ENCODE data around the gene NUBP1. TPM values are rescaled to one million over a fixed set of nuclear protein-coding genes. Genes with fewer than 3 reads are reported as not detected.
"Not testable (repeated sequence)": the region's sequence is repeated elsewhere in the genome, so short reads cannot be mapped to it uniquely, and the experiment has no call there.

The NUBP1 gene
- total RNA-seq, 1 experiment from 2014 or later, result 28.9 TPM

DNA sequence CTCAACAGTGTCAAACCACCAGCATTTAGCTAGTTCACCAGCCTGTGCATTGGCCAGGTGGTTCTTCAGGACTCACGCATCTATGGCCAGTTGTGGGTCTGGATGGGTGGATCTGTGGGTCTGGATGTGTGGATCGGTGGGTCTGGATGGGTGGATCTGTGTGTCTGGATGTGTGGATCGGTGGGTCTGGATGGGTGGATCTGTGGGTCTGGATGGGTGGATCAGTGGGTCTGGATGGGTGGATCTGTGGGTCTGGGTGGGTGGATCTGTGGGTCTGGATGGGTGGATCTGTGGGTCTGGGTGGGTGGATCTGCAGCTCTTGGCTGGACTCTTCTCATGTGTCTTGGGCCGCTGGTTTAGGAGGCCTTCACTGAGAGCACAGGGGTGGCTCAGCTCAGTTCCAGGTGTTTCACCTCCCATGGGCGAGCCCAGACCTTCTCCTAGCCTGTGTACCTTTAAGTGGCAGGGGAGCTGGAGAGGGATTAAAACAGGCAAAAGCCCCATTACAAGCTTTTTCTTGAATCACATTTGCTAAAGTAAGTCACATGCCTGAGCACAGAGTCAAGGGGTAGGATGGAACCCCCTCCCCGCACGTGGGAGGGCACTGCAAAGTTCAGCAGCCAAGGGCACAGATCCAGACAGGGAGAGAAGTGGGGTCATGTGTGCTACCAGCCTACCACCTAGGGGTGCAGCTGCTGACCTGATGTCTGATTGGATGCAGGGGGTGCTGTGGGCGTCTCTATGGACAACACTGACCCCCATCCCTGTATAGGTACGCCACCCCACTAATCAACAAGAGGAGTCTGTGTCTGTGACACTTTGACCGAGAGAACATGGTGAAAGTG, 3.4 kb upstream of the NUBP1 start:
- DNase-seq, result no peak
- CTCF ChIA-PET, result interaction anchor here (0.5 to 1.7 kb wide), 3 partner anchors 173 to 227 kb away, joined by 4 to 7 read pairs (median 6); no protein-coding TSS in a partner anchor
- no peak overlapping the region for H3K4me2 ChIP-seq
- TF ChIP-seq EZH2 (IDR thresholded peaks at IDR 0.05; ENCODE audit: low read depth), result no peak
- TF ChIP-seq, protein P1, sequence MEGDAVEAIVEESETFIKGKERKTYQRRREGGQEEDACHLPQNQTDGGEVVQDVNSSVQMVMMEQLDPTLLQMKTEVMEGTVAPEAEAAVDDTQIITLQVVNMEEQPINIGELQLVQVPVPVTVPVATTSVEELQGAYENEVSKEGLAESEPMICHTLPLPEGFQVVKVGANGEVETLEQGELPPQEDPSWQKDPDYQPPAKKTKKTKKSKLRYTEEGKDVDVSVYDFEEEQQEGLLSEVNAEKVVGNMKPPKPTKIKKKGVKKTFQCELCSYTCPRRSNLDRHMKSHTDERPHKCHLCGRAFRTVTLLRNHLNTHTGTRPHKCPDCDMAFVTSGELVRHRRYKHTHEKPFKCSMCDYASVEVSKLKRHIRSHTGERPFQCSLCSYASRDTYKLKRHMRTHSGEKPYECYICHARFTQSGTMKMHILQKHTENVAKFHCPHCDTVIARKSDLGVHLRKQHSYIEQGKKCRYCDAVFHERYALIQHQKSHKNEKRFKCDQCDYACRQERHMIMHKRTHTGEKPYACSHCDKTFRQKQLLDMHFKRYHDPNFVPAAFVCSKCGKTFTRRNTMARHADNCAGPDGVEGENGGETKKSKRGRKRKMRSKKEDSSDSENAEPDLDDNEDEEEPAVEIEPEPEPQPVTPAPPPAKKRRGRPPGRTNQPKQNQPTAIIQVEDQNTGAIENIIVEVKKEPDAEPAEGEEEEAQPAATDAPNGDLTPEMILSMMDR (conservative IDR thresholded peaks at IDR 0.05), result no peak
- intact Hi-C loops (cut with micrococcal nuclease; ENCODE audit: unreplicated experiment), result loop anchor here (5.0 kb wide), 2 partner anchors 68 to 137 kb away; partner anchors contain the start of gene CIITA
- no peak overlapping the region for H2AFZ ChIP-seq
- H3K9me2 ChIP-seq (ENCODE audit: insufficient read depth), result no peaks in the 10 kb centered on the region
- H3K27ac ChIP-seq, result no peak overlapping the region
- no peaks in the 10 kb centered on the region for H4K20me1 ChIP-seq (ENCODE audit: insufficient read depth)
- BruUV-seq (replicated peaks), result no TSS peak
- POLR2A ChIA-PET (ENCODE audit: unreplicated experiment), result interaction anchor here (0.7 kb wide), 1 partner anchor 1649 kb away, joined by 5 read pairs; no protein-coding TSS in a partner anchor
- no peaks in the 10 kb centered on the region for H3K36me3 ChIP-seq (ENCODE audit: low read depth)
- H3K27me3 ChIP-seq (ENCODE audit: insufficient read depth, low read depth), result no peaks in the 10 kb centered on the region
- H3K79me2 ChIP-seq (ENCODE audit: low read depth), result no peaks in the 10 kb centered on the region
- no peak overlapping the region for H3K4me3 ChIP-seq
- H3F3A ChIP-seq (ENCODE audit: insufficient read depth, low read depth), result peaks cover 16% of the 10 kb centered on the region; the same call in 1 of the 2 replicates
- no peaks in the 10 kb centered on the region for H3K9me3 ChIP-seq (ENCODE audit: insufficient read depth, low read depth)
- H3K4me1 ChIP-seq (replicated peaks; ENCODE audit: insufficient read depth), result peaks cover 22% of the 10 kb centered on the region

DNA sequence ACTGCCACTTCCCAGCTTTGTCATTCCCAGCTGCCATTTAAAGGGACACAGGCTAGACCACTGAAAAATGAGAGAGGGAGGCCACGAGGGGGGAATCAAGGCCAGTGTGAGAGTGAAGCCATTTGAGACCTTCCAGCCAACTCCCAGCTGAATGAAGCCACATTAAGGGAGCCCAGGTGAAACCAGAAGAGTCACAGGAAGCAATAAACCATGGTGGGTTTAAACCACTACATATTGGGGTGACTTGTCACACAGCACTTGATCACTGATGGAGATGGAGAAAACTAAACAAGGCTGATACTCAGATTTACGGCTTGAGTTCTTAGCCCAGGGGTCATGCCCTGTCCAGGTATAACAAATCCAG, 2.8 kb upstream of the NUBP1 start:
- TF ChIP-seq, protein P1 (conservative IDR thresholded peaks at IDR 0.05), result no peak
- TF ChIP-seq EZH2 (IDR thresholded peaks at IDR 0.05; ENCODE audit: low read depth), result no peak
- no peaks in the 10 kb centered on the region for H3K36me3 ChIP-seq (ENCODE audit: low read depth)
- no peak overlapping the region for H2AFZ ChIP-seq
- H3K9me3 ChIP-seq (ENCODE audit: insufficient read depth, low read depth), result no peaks in the 10 kb centered on the region
- no peaks in the 10 kb centered on the region for H3K79me2 ChIP-seq (ENCODE audit: low read depth)
- peaks cover 16% of the 10 kb centered on the region; the same call in 1 of the 2 replicates for H3F3A ChIP-seq (ENCODE audit: insufficient read depth, low read depth)
- H3K4me2 ChIP-seq, result no peak overlapping the region
- no peak overlapping the region for H3K4me3 ChIP-seq
- H3K9me2 ChIP-seq (ENCODE audit: insufficient read depth), result no peaks in the 10 kb centered on the region
- POLR2A ChIA-PET (ENCODE audit: unreplicated experiment), result no interaction called here
- intact Hi-C loops (cut with micrococcal nuclease; ENCODE audit: unreplicated experiment), result loop anchor here (5.0 kb wide), 1 partner anchor 136 kb away; the partner anchor contains the start of gene CIITA
- H3K4me1 ChIP-seq (replicated peaks; ENCODE audit: insufficient read depth), result peaks cover 22% of the 10 kb centered on the region
- BruUV-seq (replicated peaks), result no TSS peak
- CTCF ChIA-PET, result no interaction called here
- no peak overlapping the region for H3K27ac ChIP-seq
- H3K27me3 ChIP-seq (ENCODE audit: insufficient read depth, low read depth), result no peaks in the 10 kb centered on the region
- H4K20me1 ChIP-seq (ENCODE audit: insufficient read depth), result no peaks in the 10 kb centered on the region
- DNase-seq, result no peak

DNA sequence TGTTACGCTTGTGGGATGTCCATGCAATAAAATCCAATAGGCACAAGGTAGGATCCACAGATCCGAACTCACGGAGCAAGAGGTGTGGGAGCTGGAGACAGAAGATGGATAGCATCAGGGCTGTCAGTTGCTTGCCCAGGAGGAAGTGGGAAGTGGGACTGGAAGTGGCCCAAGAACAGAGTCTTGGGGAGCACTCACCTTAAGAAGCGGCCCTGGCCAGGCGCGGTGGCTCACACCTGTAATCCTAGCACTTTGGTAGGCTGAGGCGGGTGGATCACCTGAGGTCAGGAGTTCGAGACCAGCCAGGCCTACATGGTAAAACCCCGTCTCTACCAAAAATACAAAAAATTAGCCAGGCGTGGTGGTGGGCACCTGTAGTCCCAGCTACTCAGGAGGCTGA, 2.4 kb upstream of the NUBP1 start:
- BruUV-seq (replicated peaks); CTCF ChIA-PET; H3K9me2 ChIP-seq (ENCODE audit: insufficient read depth); H4K20me1 ChIP-seq (ENCODE audit: insufficient read depth); H3K4me3 ChIP-seq; H3K9me3 ChIP-seq (ENCODE audit: insufficient read depth, low read depth); H3K27ac ChIP-seq; H3K36me3 ChIP-seq (ENCODE audit: low read depth); H3K27me3 ChIP-seq (ENCODE audit: insufficient read depth, low read depth); H2AFZ ChIP-seq; DNase-seq; POLR2A ChIA-PET (ENCODE audit: unreplicated experiment); H3K79me2 ChIP-seq (ENCODE audit: low read depth); H3K4me2 ChIP-seq: not testable (repeated sequence)
- intact Hi-C loops (cut with micrococcal nuclease; ENCODE audit: unreplicated experiment), result loop anchor here (5.0 kb wide), 1 partner anchor 136 kb away; the partner anchor contains the start of gene CIITA
- peaks cover 22% of the 10 kb centered on the region for H3K4me1 ChIP-seq (replicated peaks; ENCODE audit: insufficient read depth)
- peaks cover 16% of the 10 kb centered on the region; the same call in 1 of the 2 replicates for H3F3A ChIP-seq (ENCODE audit: insufficient read depth, low read depth)
